ENCODE measurements around the gene ALK.

Gene ALK

DNA sequence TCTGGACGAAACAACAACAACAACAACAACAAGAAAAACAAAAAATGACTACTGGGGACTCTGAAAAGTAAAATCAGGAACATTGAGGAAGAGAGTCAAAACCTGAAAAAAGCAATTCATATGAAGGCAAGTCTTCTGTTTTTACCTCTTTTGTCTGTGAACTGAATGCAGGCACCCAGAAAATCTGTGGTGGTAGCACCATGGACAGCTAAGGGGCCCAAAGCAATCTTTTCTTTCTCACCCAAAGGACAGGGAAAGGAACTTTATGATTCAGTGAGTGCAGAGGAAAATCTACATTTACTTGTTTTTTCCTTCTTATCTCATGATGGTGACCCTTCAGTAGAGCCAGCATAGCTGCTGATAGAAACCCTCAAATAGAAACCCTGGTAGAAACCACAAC, 10.4 kb downstream of the ALK start:
- H3K4me1 ChIP-seq (ENCODE audit: control insufficient read depth in 1 of 2, insufficient read depth in 1 of 2, low read depth in 1 of 2, low read length in 1 of 2) = no peaks in the 10 kb centered on the region

GRCh38 chr2:29910465-29910864, 10.9 kb downstream of the ALK start:
- TF ChIP-seq, protein P1, sequence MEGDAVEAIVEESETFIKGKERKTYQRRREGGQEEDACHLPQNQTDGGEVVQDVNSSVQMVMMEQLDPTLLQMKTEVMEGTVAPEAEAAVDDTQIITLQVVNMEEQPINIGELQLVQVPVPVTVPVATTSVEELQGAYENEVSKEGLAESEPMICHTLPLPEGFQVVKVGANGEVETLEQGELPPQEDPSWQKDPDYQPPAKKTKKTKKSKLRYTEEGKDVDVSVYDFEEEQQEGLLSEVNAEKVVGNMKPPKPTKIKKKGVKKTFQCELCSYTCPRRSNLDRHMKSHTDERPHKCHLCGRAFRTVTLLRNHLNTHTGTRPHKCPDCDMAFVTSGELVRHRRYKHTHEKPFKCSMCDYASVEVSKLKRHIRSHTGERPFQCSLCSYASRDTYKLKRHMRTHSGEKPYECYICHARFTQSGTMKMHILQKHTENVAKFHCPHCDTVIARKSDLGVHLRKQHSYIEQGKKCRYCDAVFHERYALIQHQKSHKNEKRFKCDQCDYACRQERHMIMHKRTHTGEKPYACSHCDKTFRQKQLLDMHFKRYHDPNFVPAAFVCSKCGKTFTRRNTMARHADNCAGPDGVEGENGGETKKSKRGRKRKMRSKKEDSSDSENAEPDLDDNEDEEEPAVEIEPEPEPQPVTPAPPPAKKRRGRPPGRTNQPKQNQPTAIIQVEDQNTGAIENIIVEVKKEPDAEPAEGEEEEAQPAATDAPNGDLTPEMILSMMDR (IDR thresholded peaks at IDR 0.05) = no peak
- Histone ChIP-seq H3K36me3 (no peaks in the 10 kb centered on the region), H3K27ac (no peak overlapping the region), H3K27me3 (peaks cover 20% of the 10 kb centered on the region), H3K4me1 (ENCODE audit: control insufficient read depth in 1 of 2, insufficient read depth in 1 of 2, low read depth in 1 of 2, low read length in 1 of 2) (no peaks in the 10 kb centered on the region), H3K4me3 (ENCODE audit: low read depth in 1 of 2, low read length in 1 of 2) (no peak overlapping the region), H3K9me3 (no peaks in the 10 kb centered on the region)

More for the DNA sequence above, 10.4 kb downstream of the ALK start:
- Histone ChIP-seq H3K4me3 (ENCODE audit: low read depth in 1 of 2, low read length in 1 of 2) (no peak overlapping the region), H3K27ac (no peak overlapping the region), H3K9me3 (no peaks in the 10 kb centered on the region), H3K36me3 (no peaks in the 10 kb centered on the region), H3K27me3 (peaks cover 15% of the 10 kb centered on the region)
- TF ChIP-seq, protein P1 (IDR thresholded peaks at IDR 0.05) = no peak

DNA sequence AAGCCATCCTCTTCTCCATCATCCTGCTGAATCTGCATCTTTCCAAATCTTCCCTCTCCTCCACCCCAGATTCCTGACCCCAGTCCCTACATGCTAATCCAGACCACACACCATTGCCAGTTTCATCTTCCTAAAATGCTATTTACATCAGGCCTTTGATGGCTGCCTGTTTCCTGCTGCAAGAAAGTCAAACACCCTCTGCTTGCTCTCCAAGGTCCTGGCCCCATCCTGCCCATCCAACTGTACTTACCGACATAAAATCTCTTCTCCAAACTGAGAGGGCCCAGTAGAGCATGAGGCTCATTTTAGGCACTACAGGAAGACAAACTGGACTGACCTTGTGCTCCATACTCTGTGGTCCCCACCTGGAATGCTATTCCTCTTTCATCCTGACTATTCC, 19.0 kb downstream of the ALK start:
- H3K27me3 ChIP-seq = peaks cover 51% of the 10 kb centered on the region
- no peaks in the 10 kb centered on the region for H3K4me1 ChIP-seq (ENCODE audit: control insufficient read depth in 1 of 2, insufficient read depth in 1 of 2, low read depth in 1 of 2, low read length in 1 of 2)
- TF ChIP-seq, protein P1 (IDR thresholded peaks at IDR 0.05) = no peak
- H3K27ac ChIP-seq = no peak overlapping the region
- no peaks in the 10 kb centered on the region for H3K36me3 ChIP-seq
- no peak overlapping the region for H3K4me3 ChIP-seq (ENCODE audit: low read depth in 1 of 2, low read length in 1 of 2)
- H3K9me3 ChIP-seq = no peaks in the 10 kb centered on the region

GRCh38 chr2:29900971-29901633, 20.3 kb downstream of the ALK start:
- H3K27ac ChIP-seq = no peak overlapping the region
- no peak overlapping the region for H3K4me3 ChIP-seq (ENCODE audit: low read depth in 1 of 2, low read length in 1 of 2)
- peaks cover 47% of the 10 kb centered on the region for H3K27me3 ChIP-seq
- no peaks in the 10 kb centered on the region for H3K9me3 ChIP-seq
- TF ChIP-seq, protein P1 (IDR thresholded peaks at IDR 0.05) = no peak
- H3K36me3 ChIP-seq = no peaks in the 10 kb centered on the region
- no peaks in the 10 kb centered on the region for H3K4me1 ChIP-seq (ENCODE audit: control insufficient read depth in 1 of 2, insufficient read depth in 1 of 2, low read depth in 1 of 2, low read length in 1 of 2)

GRCh38 chr2:29898999-29899398, 22.4 kb downstream of the ALK start:
- H3K9me3 ChIP-seq = no peaks in the 10 kb centered on the region
- H3K36me3 ChIP-seq = no peaks in the 10 kb centered on the region
- H3K27me3 ChIP-seq = peaks cover 27% of the 10 kb centered on the region
- no peaks in the 10 kb centered on the region for H3K4me1 ChIP-seq (ENCODE audit: control insufficient read depth in 1 of 2, insufficient read depth in 1 of 2, low read depth in 1 of 2, low read length in 1 of 2)
- TF ChIP-seq, protein P1 (IDR thresholded peaks at IDR 0.05) = no peak
- no peak overlapping the region for H3K27ac ChIP-seq
- H3K4me3 ChIP-seq (ENCODE audit: low read depth in 1 of 2, low read length in 1 of 2) = no peak overlapping the region
